Epithelial cell of proximal tubule (primary cell): ENCODE data around the gene VSTM4. TPM values are rescaled to one million over a fixed set of nuclear protein-coding genes. Genes with fewer than 3 reads are reported as not detected.

Source experiments
- DNase-seq: peaks from one replicate; pipeline ENCODE4 v3.0.0-alpha.2; 2011; ENCODE audit warnings: low read depth
- H3K4me3 ChIP-seq: 2 replicates; pipeline ENCODE4 v1.5.1; 2011; ENCODE audit warnings: low read depth, mild to moderate bottlenecking, low read length
- total RNA-seq: library from RNA; depleted of rRNA; stranded (reverse); fragments of >200 nt; gene quantifications from 2 replicates; pipeline ENCODE4 v1.2.3, GENCODE V29; 2015
- TF ChIP-seq, protein P1 (sequence below): conservative IDR thresholded peaks from 2 replicates; pipeline ENCODE4 v1.5.1; 2012; ENCODE audit warnings: low read depth, mild to moderate bottlenecking, low read length

The VSTM4 gene
- total RNA-seq, 1 donor from 2014 or later: 0.40 TPM

DNA sequence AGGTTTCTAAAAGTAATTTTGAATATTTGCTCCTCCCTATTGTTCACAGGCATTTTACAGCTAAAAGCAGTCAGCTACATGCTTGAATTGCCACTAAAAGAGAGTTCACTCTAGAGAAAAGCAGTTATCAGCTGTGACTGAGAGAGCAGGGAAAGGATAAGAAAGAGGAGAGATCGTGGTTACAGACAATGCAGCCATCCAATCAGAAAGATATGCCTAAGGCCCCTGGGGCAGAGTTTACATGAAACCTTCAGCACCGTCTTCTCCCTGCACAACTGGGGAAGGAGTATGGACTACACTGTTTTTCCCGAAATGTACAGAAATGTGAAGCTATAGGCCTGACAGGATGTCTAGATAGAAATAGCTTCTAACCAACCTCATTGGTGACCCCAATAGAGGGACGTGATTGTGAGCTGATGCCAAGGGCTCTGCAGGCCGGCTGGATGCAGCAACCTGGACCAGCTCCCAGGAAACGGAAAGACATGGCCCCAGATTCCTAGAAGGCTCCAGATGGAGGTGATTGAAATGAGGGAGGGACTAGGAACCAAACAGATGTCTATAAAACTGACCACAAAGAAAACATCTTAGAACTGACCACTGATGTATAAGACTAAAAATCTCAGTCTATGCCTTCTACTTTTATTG lies 3.2 kb upstream of the VSTM4 start:
- no peak overlapping the region for H3K4me3 ChIP-seq
- TF ChIP-seq, protein P1, sequence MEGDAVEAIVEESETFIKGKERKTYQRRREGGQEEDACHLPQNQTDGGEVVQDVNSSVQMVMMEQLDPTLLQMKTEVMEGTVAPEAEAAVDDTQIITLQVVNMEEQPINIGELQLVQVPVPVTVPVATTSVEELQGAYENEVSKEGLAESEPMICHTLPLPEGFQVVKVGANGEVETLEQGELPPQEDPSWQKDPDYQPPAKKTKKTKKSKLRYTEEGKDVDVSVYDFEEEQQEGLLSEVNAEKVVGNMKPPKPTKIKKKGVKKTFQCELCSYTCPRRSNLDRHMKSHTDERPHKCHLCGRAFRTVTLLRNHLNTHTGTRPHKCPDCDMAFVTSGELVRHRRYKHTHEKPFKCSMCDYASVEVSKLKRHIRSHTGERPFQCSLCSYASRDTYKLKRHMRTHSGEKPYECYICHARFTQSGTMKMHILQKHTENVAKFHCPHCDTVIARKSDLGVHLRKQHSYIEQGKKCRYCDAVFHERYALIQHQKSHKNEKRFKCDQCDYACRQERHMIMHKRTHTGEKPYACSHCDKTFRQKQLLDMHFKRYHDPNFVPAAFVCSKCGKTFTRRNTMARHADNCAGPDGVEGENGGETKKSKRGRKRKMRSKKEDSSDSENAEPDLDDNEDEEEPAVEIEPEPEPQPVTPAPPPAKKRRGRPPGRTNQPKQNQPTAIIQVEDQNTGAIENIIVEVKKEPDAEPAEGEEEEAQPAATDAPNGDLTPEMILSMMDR: no peak
- DNase-seq: no peak

DNA sequence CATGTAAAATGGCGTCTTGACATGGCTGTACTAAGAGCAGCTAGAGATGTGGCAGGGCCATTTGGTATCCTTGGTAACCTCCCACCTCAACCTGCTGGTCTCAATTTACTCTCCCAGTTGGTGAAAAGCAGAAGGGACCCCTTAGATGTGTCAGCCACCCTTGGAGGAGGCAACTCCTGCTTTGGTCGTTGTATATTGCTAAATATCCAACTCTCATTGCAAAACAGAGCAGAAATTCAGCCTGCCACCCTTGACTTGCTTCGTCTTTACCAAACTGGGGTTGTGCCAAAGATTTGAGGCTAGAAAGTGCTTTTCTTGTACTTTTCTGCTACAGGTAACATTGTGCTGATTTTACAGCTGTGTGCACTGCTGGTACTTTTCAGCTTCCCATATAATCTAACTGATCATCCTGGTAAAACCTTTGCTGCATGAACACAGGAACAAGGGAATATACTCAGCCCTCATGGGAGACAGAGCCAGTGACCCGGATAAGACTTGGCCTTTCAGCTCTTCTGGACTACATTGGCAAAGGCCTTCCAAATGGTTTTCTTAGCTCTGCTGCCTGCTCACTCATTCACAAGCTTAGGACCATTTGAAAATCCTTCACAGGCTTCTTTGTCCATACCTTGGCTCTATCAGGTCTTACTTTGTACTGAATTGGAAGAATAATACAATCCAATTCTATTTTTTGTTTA lies 2.2 kb upstream of the VSTM4 start:
- H3K4me3 ChIP-seq: no peak overlapping the region
- DNase-seq: peak; percentile 31
- TF ChIP-seq, protein P1: no peak

DNA sequence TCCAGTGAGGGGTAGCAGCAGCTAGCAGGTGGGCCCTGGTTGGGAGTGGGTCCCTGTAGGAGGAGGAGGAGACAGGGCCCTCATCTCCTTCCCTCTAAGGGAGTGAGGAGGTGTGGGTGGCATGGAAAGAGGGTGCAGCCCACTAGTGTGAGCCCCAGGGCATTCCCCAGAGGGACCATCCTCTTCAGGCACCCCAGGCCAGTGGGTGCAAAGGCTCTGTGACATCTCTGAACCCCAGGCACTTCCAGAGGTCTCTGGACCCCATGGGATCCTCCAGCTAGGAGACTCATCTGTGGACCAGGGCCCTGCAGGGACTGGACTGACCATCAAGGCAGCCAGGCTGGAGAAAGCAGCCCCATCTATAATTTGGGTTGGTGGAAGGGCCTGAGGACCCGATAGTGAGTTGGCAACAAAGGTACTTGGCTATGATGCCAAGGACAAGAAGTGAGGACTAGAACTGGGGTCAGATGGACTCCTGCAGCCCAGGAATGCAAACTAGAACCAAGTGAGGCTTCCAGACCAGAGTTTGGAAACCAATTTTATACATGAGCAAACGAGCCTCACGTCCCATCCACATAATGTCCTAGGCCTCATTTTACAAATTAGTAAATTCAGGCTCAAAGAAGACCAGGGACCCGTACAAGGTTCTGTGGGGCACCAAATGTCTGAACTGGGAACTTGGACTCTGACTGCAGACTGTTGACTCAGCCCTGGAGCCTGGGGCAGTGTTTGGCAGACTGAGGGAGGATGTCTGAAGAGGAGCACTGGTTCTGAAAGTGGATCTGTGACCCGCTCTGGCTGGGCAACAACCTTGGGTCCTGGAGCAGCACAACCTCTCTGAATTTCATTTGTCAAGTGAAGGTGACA lies 1.4 kb upstream of the VSTM4 start:
- DNase-seq: no peak
- TF ChIP-seq, protein P1: no peak
- no peak overlapping the region for H3K4me3 ChIP-seq

DNA sequence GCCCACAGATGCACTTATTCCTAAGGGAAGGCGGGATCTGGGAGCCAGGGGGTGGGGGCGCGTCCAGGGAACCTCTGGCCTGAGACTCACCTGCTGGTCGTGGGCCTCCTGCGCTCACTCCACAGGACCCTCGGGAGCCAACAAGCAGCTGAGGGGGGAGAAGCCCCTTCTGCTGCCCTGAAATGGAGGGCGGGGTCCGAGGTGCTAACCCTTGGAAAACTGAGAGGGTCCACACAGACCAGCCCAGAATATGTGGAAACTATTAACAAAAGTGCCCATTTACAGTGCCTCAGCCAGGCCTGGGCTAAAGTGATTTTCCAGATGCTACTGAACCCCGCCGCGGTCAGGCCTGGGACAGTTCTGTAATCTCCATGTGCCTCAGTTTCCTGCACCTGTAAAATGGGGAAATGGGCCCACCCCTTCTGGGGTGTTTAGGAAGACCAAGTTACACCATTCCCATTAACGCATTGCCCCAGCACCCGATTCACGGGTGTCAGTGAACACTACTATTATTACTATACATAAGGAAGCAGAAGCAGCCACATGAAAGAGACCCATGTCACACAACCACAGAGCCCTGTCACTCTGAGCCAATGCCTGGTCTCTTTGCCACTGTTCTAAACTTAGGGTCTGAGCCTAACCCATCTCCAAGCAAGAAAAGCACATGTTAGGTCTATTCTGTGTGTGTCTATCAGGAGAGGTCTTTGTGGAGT lies 630 bp upstream of the VSTM4 start:
- DNase-seq: no peak
- peak overlapping the region; percentile 29 for H3K4me3 ChIP-seq
- TF ChIP-seq, protein P1: no peak

DNA sequence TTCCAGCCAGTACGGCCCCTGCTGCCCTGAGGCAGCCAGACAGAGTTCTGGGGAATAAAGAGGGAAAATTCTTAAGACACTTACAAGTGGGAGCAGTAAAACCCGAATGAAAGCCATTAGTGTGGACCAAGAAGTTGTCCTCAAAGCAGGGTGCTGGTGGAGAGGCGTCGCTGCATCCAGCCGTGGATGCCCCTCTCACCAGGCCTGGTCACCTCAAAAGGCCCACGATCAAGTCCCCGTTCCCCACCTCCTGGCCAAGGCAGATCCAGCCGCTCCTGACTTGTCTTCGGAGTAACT lies 656 bp downstream of the VSTM4 start:
- H3K4me3 ChIP-seq: peak overlapping the region; percentile 54
- DNase-seq: no peak
- TF ChIP-seq, protein P1: no peak

DNA sequence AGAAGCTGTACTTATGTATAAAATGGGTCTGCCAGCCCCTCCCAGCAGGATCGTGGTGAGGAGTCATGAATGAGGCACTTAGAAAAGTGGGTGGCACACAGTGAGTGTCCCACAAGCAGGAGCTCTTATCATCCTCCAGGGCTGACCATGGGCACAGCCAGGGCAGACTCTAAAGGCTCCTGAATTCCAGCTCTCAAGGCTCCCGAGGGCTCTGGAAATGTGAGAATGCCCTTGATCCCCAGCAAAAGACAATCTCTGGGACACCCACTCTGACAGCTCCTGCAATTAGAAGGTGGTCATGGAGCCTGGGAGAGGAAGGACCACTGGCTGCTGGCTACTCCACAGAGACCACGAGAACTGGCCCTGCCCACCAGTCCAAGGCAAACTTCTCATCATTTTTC lies 1.6 kb downstream of the VSTM4 start:
- TF ChIP-seq, protein P1: no peak
- no peak overlapping the region for H3K4me3 ChIP-seq
- DNase-seq: no peak
